ENCODE results near the gene PAPOLA. TPM values are rescaled to one million over a fixed set of nuclear protein-coding genes. Genes with fewer than 3 reads are reported as not detected.

Gene PAPOLA
- polyA plus RNA-seq, 2 of the 4 experiments (the other 2 are of a cell fraction) = 105 to 273 TPM

- Histone ChIP-seq H3K4me3 (no peak overlapping the region), H3K9me3 (no peaks in the 10 kb centered on the region), H3K4me1 (no peaks in the 10 kb centered on the region), H3K4me2 (no peak overlapping the region), H3K27ac (no peak overlapping the region)
- FAIRE-seq (no peak), ATAC-seq (no peak), DNase-seq (ENCODE audit: low read depth in 1 of 2, low spot score in 1 of 2) (no peak)
- 81% methylated on average over 10 of the region's 10 CpGs for WGBS (ENCODE audit: missing lambda C conversion rate)
- TF ChIP-seq MAFK (IDR thresholded peaks at IDR 0.05; ENCODE audit: partially characterized antibody) = no peak
- TF ChIP-seq, protein P1, sequence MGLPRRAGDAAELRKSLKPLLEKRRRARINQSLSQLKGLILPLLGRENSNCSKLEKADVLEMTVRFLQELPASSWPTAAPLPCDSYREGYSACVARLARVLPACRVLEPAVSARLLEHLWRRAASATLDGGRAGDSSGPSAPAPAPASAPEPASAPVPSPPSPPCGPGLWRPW (IDR thresholded peaks at IDR 0.05) = no peak
- TF ChIP-seq RARB (CRISPR knock-in tag; IDR thresholded peaks at IDR 0.05) = no peak
- TF ChIP-seq SREBF2 (IDR thresholded peaks at IDR 0.05) = no peak
- no peak for TF ChIP-seq PBX3 (IDR thresholded peaks at IDR 0.05)
- no peak for TF ChIP-seq EHMT2 (IDR thresholded peaks at IDR 0.05; ENCODE audit: low read depth)
- no peak for TF ChIP-seq RCOR1 (IDR thresholded peaks at IDR 0.05; ENCODE audit: low read depth, low read length)
- TF ChIP-seq FOSL2 (IDR thresholded peaks at IDR 0.05) = no peak
- no peak for TF ChIP-seq FOSL2 (CRISPR knock-in tag; IDR thresholded peaks at IDR 0.05)
- TF ChIP-seq RFX5 (IDR thresholded peaks at IDR 0.05) = no peak
- no peak for TF ChIP-seq SMC3 (IDR thresholded peaks at IDR 0.05)
- TF ChIP-seq JUNB (IDR thresholded peaks at IDR 0.05) = no peak
- no peak for TF ChIP-seq TP53 (CRISPR knock-in tag; IDR thresholded peaks at IDR 0.05)
- TF ChIP-seq HOXB13 (CRISPR knock-in tag; IDR thresholded peaks at IDR 0.05; ENCODE audit: low read depth) = no peak
- TF ChIP-seq, protein P2, sequence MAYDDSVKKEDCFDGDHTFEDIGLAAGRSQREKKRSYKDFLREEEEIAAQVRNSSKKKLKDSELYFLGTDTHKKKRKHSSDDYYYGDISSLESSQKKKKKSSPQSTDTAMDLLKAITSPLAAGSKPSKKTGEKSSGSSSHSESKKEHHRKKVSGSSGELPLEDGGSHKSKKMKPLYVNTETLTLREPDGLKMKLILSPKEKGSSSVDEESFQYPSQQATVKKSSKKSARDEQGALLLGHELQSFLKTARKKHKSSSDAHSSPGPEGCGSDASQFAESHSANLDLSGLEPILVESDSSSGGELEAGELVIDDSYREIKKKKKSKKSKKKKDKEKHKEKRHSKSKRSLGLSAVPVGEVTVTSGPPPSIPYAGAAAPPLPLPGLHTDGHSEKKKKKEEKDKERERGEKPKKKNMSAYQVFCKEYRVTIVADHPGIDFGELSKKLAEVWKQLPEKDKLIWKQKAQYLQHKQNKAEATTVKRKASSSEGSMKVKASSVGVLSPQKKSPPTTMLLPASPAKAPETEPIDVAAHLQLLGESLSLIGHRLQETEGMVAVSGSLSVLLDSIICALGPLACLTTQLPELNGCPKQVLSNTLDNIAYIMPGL (CRISPR knock-in tag; IDR thresholded peaks at IDR 0.05; ENCODE audit: borderline replicate concordance) = no peak
- no peak for TF ChIP-seq NFE2L2 (conservative IDR thresholded peaks at IDR 0.05; ENCODE audit: low read length)
- TF ChIP-seq, protein P3, sequence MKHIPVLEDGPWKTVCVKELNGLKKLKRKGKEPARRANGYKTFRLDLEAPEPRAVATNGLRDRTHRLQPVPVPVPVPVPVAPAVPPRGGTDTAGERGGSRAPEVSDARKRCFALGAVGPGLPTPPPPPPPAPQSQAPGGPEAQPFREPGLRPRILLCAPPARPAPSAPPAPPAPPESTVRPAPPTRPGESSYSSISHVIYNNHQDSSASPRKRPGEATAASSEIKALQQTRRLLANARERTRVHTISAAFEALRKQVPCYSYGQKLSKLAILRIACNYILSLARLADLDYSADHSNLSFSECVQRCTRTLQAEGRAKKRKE (CRISPR knock-in tag; IDR thresholded peaks at IDR 0.05; ENCODE audit: low read depth) = no peak
- TF ChIP-seq POLR2A (IDR thresholded peaks at IDR 0.05; ENCODE audit: low read length) = no peak
- ChIA-PET POLR2A (no interaction called here), CTCF (interaction anchor here (0.7 kb wide), 1 partner anchor 8 kb away, joined by 3 read pairs; no protein-coding TSS in a partner anchor)
Observed at GRCh38 chr14:96479435-96480146, 22.6 kb upstream of the PAPOLA start.

- TF ChIP-seq CEBPB (IDR thresholded peaks at IDR 0.05) (no peak), HEYL (CRISPR knock-in tag; IDR thresholded peaks at IDR 0.05) (no peak), JUN (IDR thresholded peaks at IDR 0.05) (no peak), RNF2 (IDR thresholded peaks at IDR 0.05; ENCODE audit: borderline replicate concordance, low read depth) (no peak), RFX5 (IDR thresholded peaks at IDR 0.05) (no peak)
- TF ChIP-seq, protein P3 (CRISPR knock-in tag; IDR thresholded peaks at IDR 0.05; ENCODE audit: low read depth) = no peak
- TF ChIP-seq, protein P4, sequence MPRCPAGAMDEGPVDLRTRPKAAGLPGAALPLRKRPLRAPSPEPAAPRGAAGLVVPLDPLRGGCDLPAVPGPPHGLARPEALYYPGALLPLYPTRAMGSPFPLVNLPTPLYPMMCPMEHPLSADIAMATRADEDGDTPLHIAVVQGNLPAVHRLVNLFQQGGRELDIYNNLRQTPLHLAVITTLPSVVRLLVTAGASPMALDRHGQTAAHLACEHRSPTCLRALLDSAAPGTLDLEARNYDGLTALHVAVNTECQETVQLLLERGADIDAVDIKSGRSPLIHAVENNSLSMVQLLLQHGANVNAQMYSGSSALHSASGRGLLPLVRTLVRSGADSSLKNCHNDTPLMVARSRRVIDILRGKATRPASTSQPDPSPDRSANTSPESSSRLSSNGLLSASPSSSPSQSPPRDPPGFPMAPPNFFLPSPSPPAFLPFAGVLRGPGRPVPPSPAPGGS (IDR thresholded peaks at IDR 0.05) = no peak
- no peak for DNase-seq (ENCODE audit: low read depth in 1 of 2, low spot score in 1 of 2)
- no peak for FAIRE-seq
- WGBS (ENCODE audit: missing lambda C conversion rate) = 24% methylated on average over 4 of the region's 4 CpGs
- H3K9me3 ChIP-seq = no peaks in the 10 kb centered on the region
- H3K4me3 ChIP-seq = no peak overlapping the region
- POLR2A ChIA-PET = no interaction called here
- no peak for ATAC-seq
- H3K4me1 ChIP-seq = no peaks in the 10 kb centered on the region
- no peak overlapping the region for H3K27ac ChIP-seq
- CTCF ChIA-PET = no interaction called here
- no peak overlapping the region for H3K4me2 ChIP-seq
Observed at GRCh38 chr14:96481731-96482314, 20.4 kb upstream of the PAPOLA start.
